PC-3 (cell line): ENCODE measurements around the gene NOL6. TPM values are rescaled to one million over a fixed set of nuclear protein-coding genes. Genes with fewer than 3 reads are reported as not detected.

ENCODE experiments used
- ATAC-seq: fragments of 200-7000 bp; cut with Tn5 transposase; 2 replicates; pipeline ENCODE4 v1.9.1; 2020; ENCODE audit warnings: mild to moderate bottlenecking, moderate library complexity
- BruUV-seq: library from RNA; stranded (reverse); fragments of 400-500 nt; replicated peaks from 2 replicates; lab custom pipeline; 2021; lab: Mats Ljungman, UMichigan
- CTCF ChIA-PET: fragments of 300-600 bp; sonication (Branson Sonifier 250); formaldehyde crosslinking; loops from one replicate; lab custom pipeline; 2022; ENCODE audit warnings: antibody characterized with exemption; lab: Charles Lee
- POLR2A ChIA-PET: fragments of 300-600 bp; sonication (Branson Sonifier 250); formaldehyde crosslinking; loops from one replicate; lab custom pipeline; 2022; ENCODE audit warnings: antibody characterized with exemption; ENCODE audit not compliant: unreplicated experiment; lab: Charles Lee
- DNase-seq: peaks from one replicate; pipeline ENCODE4 v3.0.0-alpha.2; 2015
- H2AFZ ChIP-seq: fragments of 300-600 bp; sonication (generic); 2 replicates; pipeline ENCODE4 v1.6.0; 2016; ENCODE audit warnings: antibody characterized with exemption, low read length
- H3F3A ChIP-seq: fragments of 300-600 bp; sonication (generic); one replicate; pipeline ENCODE4 v1.6.0; 2017; ENCODE audit warnings: antibody characterized with exemption, low read length, control low read depth, mild to moderate bottlenecking; ENCODE audit not compliant: unreplicated experiment
- H3K27ac ChIP-seq: fragments of 300-600 bp; sonication (generic); 2 replicates; pipeline ENCODE4 v1.5.1; 2016; ENCODE audit warnings: mild to moderate bottlenecking, low read length
- H3K27me3 ChIP-seq: fragments of 300-600 bp; sonication (generic); 2 replicates; pipeline ENCODE4 v1.6.1; 2016; ENCODE audit warnings: low read length, mixed read lengths
- H3K36me3 ChIP-seq: fragments of 300-600 bp; sonication (generic); 2 replicates; pipeline ENCODE4 v1.6.1; 2016; ENCODE audit warnings: low read depth, mixed run types, low read length, mixed read lengths
- H3K4me1 ChIP-seq: fragments of 300-600 bp; sonication (generic); 2 replicates; pipeline ENCODE4 v1.5.1; 2016; ENCODE audit warnings: low read length; ENCODE audit not compliant: insufficient read depth
- H3K4me2 ChIP-seq: fragments of 300-600 bp; sonication (generic); 2 replicates; pipeline ENCODE4 v1.6.0; 2016; ENCODE audit warnings: low read length
- H3K4me3 ChIP-seq: fragments of 300-600 bp; sonication (generic); 2 replicates; pipeline ENCODE4 v1.5.1; 2016; ENCODE audit warnings: mild to moderate bottlenecking, low read length, mixed read lengths
- H3K79me2 ChIP-seq: fragments of 300-600 bp; sonication (generic); 2 replicates; pipeline ENCODE4 v1.6.1; 2017; ENCODE audit warnings: low read length, mixed read lengths
- H3K9ac ChIP-seq: fragments of 300-600 bp; sonication (generic); 2 replicates; pipeline ENCODE4 v1.6.0; 2016; ENCODE audit warnings: mild to moderate bottlenecking, low read length
- H3K9me2 ChIP-seq: fragments of 300-600 bp; sonication (generic); replicated peaks from 2 replicates; pipeline ENCODE4 v1.6.1; 2016; ENCODE audit warnings: mixed run types, low read length, mixed read lengths
- H3K9me3 ChIP-seq: fragments of 300-600 bp; sonication (generic); 2 replicates; pipeline ENCODE4 v1.6.1; 2016; ENCODE audit warnings: low read length, mixed read lengths
- H4K20me1 ChIP-seq: fragments of 300-600 bp; sonication (generic); 2 replicates; pipeline ENCODE4 v1.6.1; 2016; ENCODE audit warnings: low read length, mixed read lengths
- EZH2 ChIP-seq: fragments of 300-600 bp; sonication (generic); IDR thresholded peaks from one replicate; pipeline ENCODE4 v1.6.1; 2017; ENCODE audit warnings: antibody characterized with exemption, mild to moderate bottlenecking, low read length; ENCODE audit not compliant: unreplicated experiment
- EZH2phosphoT487 ChIP-seq: fragments of 300-600 bp; sonication (generic); IDR thresholded peaks from 2 replicates; pipeline ENCODE4 v1.6.1; 2018; ENCODE audit warnings: mild to moderate bottlenecking, antibody characterized with exemption, low read length, borderline replicate concordance
- intact Hi-C: fragments of 100-400 bp; cut with micrococcal nuclease; formaldehyde crosslinking; loops from 2 replicates; pipeline ENCODE4 v1.9.0; 2023
- total RNA-seq: library from RNA; depleted of rRNA; stranded (reverse); fragments of >200 nt; gene quantifications from 2 replicates; pipeline ENCODE4 v1.2.3, GENCODE V29; 2014
- TF ChIP-seq, protein P1 (sequence below): fragments of 300-600 bp; sonication (generic); conservative IDR thresholded peaks from 2 replicates; pipeline ENCODE4 v1.5.1; 2017; ENCODE audit warnings: antibody characterized with exemption, low read depth, mild to moderate bottlenecking, low read length

NOL6 gene
- total RNA-seq, 1 experiment from 2014 or later: 35.9 TPM

DNA sequence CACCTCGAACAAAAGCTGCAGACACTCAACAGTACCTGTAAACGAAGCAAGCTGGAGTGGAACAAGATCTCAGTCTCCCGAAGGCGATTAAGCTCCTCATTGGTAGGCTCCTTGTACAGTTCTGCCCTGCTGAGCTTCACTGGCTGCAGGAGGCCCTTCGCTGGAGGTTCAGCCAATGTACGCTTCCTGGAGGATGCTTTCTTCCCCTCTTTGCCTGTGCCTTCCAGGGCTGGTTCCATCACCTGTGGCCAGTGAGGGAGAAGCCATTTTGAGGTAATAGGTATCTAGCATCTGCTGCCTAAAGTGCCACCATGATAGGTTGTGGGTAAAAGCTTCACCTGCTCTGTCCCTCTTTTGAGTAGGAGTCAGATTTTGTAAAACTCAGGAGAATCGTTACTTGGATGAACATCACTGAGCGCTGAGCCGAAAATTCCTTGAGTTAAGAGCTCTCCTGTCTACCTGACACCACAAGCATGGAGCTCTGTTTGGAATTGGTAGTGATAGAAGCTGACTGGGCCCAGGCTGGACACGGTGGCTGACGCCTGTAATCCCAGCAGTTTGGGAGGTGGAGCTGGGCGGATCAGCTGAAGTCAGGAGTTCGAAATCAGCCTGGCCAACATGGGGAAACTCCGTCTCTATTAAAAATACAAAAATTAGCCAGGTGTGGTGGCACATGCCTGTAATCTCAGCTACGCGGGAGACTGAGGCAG, 1.4 kb downstream of the NOL6 start:
- Histone ChIP-seq H3F3A (no peaks in the 10 kb centered on the region), H3K27ac (no peak overlapping the region), H3K79me2 (peaks cover 30% of the 10 kb centered on the region), H3K4me2 (peak overlapping the region; percentile 100), H3K9ac (peak overlapping the region; percentile 97), H4K20me1 (no peaks in the 10 kb centered on the region), H3K36me3 (peaks cover 18% of the 10 kb centered on the region; the same call in 1 of the 2 replicates), H3K27me3 (no peaks in the 10 kb centered on the region), H3K4me1 (peaks cover 13% of the 10 kb centered on the region), H3K4me3 (peak overlapping the region; percentile 90), H3K9me2 (no peaks in the 10 kb centered on the region), H2AFZ (no peak overlapping the region), H3K9me3 (no peaks in the 10 kb centered on the region)
- ChIA-PET POLR2A (no interaction called here), CTCF (no interaction called here)
- BruUV-seq: no TSS peak
- DNase-seq: no peak
- intact Hi-C loops: loop anchor here (5.0 kb wide), 1 partner anchor 45 kb away; no protein-coding TSS in a partner anchor
- ATAC-seq: no peak
- TF ChIP-seq, protein P1, sequence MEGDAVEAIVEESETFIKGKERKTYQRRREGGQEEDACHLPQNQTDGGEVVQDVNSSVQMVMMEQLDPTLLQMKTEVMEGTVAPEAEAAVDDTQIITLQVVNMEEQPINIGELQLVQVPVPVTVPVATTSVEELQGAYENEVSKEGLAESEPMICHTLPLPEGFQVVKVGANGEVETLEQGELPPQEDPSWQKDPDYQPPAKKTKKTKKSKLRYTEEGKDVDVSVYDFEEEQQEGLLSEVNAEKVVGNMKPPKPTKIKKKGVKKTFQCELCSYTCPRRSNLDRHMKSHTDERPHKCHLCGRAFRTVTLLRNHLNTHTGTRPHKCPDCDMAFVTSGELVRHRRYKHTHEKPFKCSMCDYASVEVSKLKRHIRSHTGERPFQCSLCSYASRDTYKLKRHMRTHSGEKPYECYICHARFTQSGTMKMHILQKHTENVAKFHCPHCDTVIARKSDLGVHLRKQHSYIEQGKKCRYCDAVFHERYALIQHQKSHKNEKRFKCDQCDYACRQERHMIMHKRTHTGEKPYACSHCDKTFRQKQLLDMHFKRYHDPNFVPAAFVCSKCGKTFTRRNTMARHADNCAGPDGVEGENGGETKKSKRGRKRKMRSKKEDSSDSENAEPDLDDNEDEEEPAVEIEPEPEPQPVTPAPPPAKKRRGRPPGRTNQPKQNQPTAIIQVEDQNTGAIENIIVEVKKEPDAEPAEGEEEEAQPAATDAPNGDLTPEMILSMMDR: no peak
- TF ChIP-seq EZH2 (no peak), EZH2phosphoT487 (no peak)

GRCh38 chr9:33471361-33471760, 2.4 kb downstream of the NOL6 start:
- Histone ChIP-seq H3K27ac (no peak overlapping the region), H3F3A (no peaks in the 10 kb centered on the region), H3K36me3 (peaks cover 23% of the 10 kb centered on the region; the same call in 1 of the 2 replicates), H3K9ac (no peak overlapping the region), H3K9me2 (no peaks in the 10 kb centered on the region), H3K9me3 (no peaks in the 10 kb centered on the region), H3K4me1 (peaks cover 13% of the 10 kb centered on the region), H3K4me3 (peak overlapping the region; percentile 90; the same call in 1 of the 2 replicates), H3K79me2 (peaks cover 30% of the 10 kb centered on the region), H4K20me1 (no peaks in the 10 kb centered on the region), H3K27me3 (no peaks in the 10 kb centered on the region), H2AFZ (no peak overlapping the region), H3K4me2 (peak overlapping the region; percentile 100)
- ChIA-PET POLR2A (no interaction called here), CTCF (no interaction called here)
- no TSS peak for BruUV-seq
- intact Hi-C loops: loop anchor here (5.0 kb wide), 1 partner anchor 46 kb away; no protein-coding TSS in a partner anchor
- DNase-seq: no peak
- TF ChIP-seq EZH2phosphoT487: no peak
- no peak for TF ChIP-seq EZH2
- TF ChIP-seq, protein P1: no peak
- ATAC-seq: no peak

GRCh38 chr9:33469891-33470290, 3.8 kb downstream of the NOL6 start:
- Histone ChIP-seq H3K4me2 (no peak overlapping the region), H4K20me1 (no peaks in the 10 kb centered on the region), H3K4me1 (peaks cover 13% of the 10 kb centered on the region), H3K36me3 (peaks cover 38% of the 10 kb centered on the region; the same call in 1 of the 2 replicates), H3K27ac (no peak overlapping the region), H3K9me3 (no peaks in the 10 kb centered on the region), H3K4me3 (no peak overlapping the region), H3K9me2 (no peaks in the 10 kb centered on the region), H3K9ac (no peak overlapping the region), H3F3A (no peaks in the 10 kb centered on the region), H3K79me2 (peaks cover 30% of the 10 kb centered on the region), H3K27me3 (no peaks in the 10 kb centered on the region), H2AFZ (no peak overlapping the region)
- no peak for ATAC-seq
- POLR2A ChIA-PET: no interaction called here
- DNase-seq: no peak
- CTCF ChIA-PET: no interaction called here
- no TSS peak for BruUV-seq
- no peak for TF ChIP-seq EZH2
- TF ChIP-seq, protein P1: no peak
- no peak for TF ChIP-seq EZH2phosphoT487
- intact Hi-C loops: loop anchor here (5.0 kb wide), 2 partner anchors 47 to 68 kb away; partner anchors contain the start of gene AQP7
